Breast epithelium (tissue), 4 donors: ENCODE results near the gene MDK. TPM values are rescaled to one million over a fixed set of nuclear protein-coding genes. Genes with fewer than 3 reads are reported as not detected.

Source experiments
- DNase-seq, 2 donors: peaks; one replicate each; pipeline ENCODE4 v3.0.0-alpha.2; 2019; ENCODE audit warnings: low spot score in 2 of 2
- H3K27ac ChIP-seq, 2 donors: fragments of 200-600 bp; sonication (generic) in 1 of 2; one replicate each; pipeline ENCODE4 v1.5.1; 2016 to 2019; ENCODE audit warnings: mild to moderate bottlenecking in 1 of 2
- H3K27me3 ChIP-seq, 2 donors: fragments of 200-600 bp; sonication (generic) in 1 of 2; one replicate each; pipeline versions ENCODE4 v1.5.1 to v1.6.0; 2017 to 2019; ENCODE audit warnings: control low read depth in 1 of 2, mild to moderate bottlenecking in 1 of 2
- H3K36me3 ChIP-seq: fragments of 200-600 bp; one replicate; pipeline ENCODE4 v1.5.1; 2019
- H3K4me1 ChIP-seq, 2 donors: fragments of 200-600 bp; sonication (generic); one replicate each; pipeline ENCODE4 v1.5.1; 2016 to 2019; ENCODE audit warnings: control low read depth in 1 of 2
- H3K4me3 ChIP-seq, 3 donors: fragments of 200-600 bp; sonication (generic); 1 replicate in 2 of 3; 2 replicates in 1 of 3; pipeline ENCODE4 v1.5.1; 2016 to 2019; ENCODE audit warnings: mild to moderate bottlenecking in 3 of 3, moderate library complexity in 2 of 3
- H3K9me3 ChIP-seq, 2 donors: fragments of 200-600 bp; sonication (generic) in 1 of 2; one replicate each; pipeline ENCODE4 v1.5.1; 2016 to 2019; ENCODE audit warnings: control low read depth in 1 of 2
- POLR2A ChIP-seq: fragments of 450-650 bp; IDR thresholded peaks from one replicate; pipeline ENCODE4 v1.6.1; 2016; ENCODE audit warnings: antibody characterized with exemption, mild to moderate bottlenecking, moderate library complexity
- POLR2AphosphoS5 ChIP-seq, 3 donors: sonication (generic); formaldehyde crosslinking; IDR thresholded peaks; one replicate each; pipeline ENCODE4 v1.6.1; 2017; ENCODE audit warnings: antibody characterized with exemption in 3 of 3
- intact Hi-C: fragments of 100-400 bp; cut with DNase I; formaldehyde crosslinking; loops from one replicate; pipeline ENCODE4 v1.15.1; 2023; ENCODE audit warnings: low total_unique reads
- total RNA-seq, 3 donors: library from RNA; depleted of rRNA; stranded (reverse); fragments of >200 nt; gene quantifications; one replicate each; pipeline ENCODE4 v1.1.0, GENCODE V29; 2016
- TF ChIP-seq, protein P1 (sequence below), 3 donors: fragments of 450-650 bp; IDR thresholded peaks; one replicate each; pipeline ENCODE4 v1.5.1; 2016 to 2017; ENCODE audit warnings: antibody characterized with exemption in 3 of 3, mild to moderate bottlenecking in 3 of 3, moderate library complexity in 3 of 3

Gene MDK
- total RNA-seq, 3 donors from 2014 or later, result 20.5 to 115 (median 54.7) TPM

DNA sequence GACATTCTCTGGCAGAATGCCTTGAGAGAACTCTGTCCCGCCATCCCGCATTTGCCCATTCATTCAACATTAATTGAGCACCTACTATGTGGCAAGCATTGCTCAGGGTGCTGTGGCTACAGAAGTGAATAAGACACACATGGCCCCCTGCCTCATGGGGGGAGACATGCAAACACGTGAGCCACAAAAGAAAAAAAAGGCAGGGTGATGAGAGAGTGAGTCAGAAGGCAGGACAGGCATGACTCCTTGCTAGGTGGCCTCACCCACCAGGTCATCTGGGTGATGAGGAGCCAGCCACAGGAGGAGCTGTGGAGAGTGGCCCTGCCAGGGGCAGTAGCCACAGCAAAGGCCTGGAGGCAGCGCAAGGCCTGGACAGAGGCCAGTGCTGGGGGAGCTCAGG is 5.2 kb downstream of the MDK start:
- DNase-seq, result no peak
- Histone ChIP-seq H3K27ac (no peak overlapping the region), H3K9me3 (no peaks in the 10 kb centered on the region), H3K4me3 (no peak overlapping the region), H3K36me3 (no peaks in the 10 kb centered on the region), H3K4me1 (peaks cover 20% of the 10 kb centered on the region in 2 donors), H3K27me3 (peaks cover 22 to 41% of the 10 kb centered on the region in 2 donors)
- TF ChIP-seq POLR2AphosphoS5 (IDR thresholded peaks at IDR 0.05), result no peak
- TF ChIP-seq, protein P1, sequence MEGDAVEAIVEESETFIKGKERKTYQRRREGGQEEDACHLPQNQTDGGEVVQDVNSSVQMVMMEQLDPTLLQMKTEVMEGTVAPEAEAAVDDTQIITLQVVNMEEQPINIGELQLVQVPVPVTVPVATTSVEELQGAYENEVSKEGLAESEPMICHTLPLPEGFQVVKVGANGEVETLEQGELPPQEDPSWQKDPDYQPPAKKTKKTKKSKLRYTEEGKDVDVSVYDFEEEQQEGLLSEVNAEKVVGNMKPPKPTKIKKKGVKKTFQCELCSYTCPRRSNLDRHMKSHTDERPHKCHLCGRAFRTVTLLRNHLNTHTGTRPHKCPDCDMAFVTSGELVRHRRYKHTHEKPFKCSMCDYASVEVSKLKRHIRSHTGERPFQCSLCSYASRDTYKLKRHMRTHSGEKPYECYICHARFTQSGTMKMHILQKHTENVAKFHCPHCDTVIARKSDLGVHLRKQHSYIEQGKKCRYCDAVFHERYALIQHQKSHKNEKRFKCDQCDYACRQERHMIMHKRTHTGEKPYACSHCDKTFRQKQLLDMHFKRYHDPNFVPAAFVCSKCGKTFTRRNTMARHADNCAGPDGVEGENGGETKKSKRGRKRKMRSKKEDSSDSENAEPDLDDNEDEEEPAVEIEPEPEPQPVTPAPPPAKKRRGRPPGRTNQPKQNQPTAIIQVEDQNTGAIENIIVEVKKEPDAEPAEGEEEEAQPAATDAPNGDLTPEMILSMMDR (IDR thresholded peaks at IDR 0.05), result no peak
- intact Hi-C loops, result loop anchor here (10.0 kb wide), 1 partner anchor 148 kb away; no protein-coding TSS in a partner anchor

GRCh38 chr11:46387456-46387855 is 6.0 kb downstream of the MDK start:
- H3K4me3 ChIP-seq, result no peak overlapping the region
- peaks cover 22 to 26% of the 10 kb centered on the region in 2 donors for H3K4me1 ChIP-seq
- no peaks in the 10 kb centered on the region for H3K36me3 ChIP-seq
- DNase-seq, result no peak
- no peak overlapping the region for H3K27ac ChIP-seq
- intact Hi-C loops, result loop anchor here (10.0 kb wide), 1 partner anchor 147 kb away; no protein-coding TSS in a partner anchor
- H3K9me3 ChIP-seq, result no peaks in the 10 kb centered on the region
- TF ChIP-seq, protein P1 (IDR thresholded peaks at IDR 0.05), result no peak
- TF ChIP-seq POLR2A, result no peak
- TF ChIP-seq POLR2AphosphoS5 (IDR thresholded peaks at IDR 0.05), result no peak
- H3K27me3 ChIP-seq, result peaks cover 22 to 47% of the 10 kb centered on the region in 2 donors

GRCh38 chr11:46387919-46388618 is 6.6 kb downstream of the MDK start:
- intact Hi-C loops, result loop anchor here (10.0 kb wide), 1 partner anchor 147 kb away; no protein-coding TSS in a partner anchor
- Histone ChIP-seq H3K36me3 (no peaks in the 10 kb centered on the region), H3K27ac (no peak overlapping the region), H3K4me3 (no peak overlapping the region), H3K4me1 (peaks cover 20 to 29% of the 10 kb centered on the region in 2 donors), H3K9me3 (no peaks in the 10 kb centered on the region), H3K27me3 (peaks cover 22 to 47% of the 10 kb centered on the region in 2 donors)
- TF ChIP-seq POLR2AphosphoS5 (IDR thresholded peaks at IDR 0.05), result no peak
- TF ChIP-seq POLR2A, result no peak
- TF ChIP-seq, protein P1 (IDR thresholded peaks at IDR 0.05), result no peak
- DNase-seq, result no peak

DNA sequence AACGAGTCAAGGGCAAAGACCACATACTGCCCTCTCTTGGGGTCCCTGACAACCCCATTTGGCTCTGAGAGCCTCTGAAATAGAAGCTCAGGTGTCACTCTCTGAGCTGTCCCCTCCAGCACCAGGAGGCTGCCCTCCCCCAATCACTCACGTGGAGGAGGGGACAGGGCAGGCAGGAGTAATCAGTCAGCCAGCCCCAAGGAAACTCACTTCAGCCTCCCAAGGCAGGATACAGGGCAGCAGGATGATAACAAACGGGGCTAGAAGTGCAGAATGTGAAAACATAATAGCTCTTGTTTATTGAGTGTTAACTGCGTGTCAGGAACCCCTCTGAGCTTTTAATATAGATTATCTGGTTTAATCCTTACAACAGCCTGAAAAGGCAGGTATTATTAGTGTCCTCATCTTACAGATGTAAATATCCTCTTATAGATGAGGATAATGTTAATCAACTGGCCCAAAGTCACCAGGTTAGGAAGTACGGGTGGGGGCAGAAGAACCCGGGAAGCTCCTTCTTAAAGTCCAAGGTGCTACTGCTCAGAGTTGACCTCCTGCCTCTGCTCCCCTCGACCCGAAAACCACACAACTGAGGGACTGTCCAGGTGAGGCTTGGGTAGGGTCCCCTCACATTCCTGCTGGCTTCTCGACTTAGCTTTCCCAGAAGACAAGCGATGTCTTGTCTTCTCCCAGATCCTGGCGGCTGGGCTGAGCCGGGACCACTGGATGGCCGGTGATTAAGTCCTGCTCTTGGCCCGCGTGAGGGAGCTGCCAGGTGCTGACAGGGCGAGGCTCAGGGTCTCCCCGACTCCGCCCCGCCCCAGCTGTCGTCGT is 7.4 kb downstream of the MDK start:
- TF ChIP-seq, protein P1 (IDR thresholded peaks at IDR 0.05), result no peak
- TF ChIP-seq POLR2AphosphoS5 (IDR thresholded peaks at IDR 0.05) (no peak), POLR2A (no peak)
- H3K4me3 ChIP-seq, result peak overlapping the region in 2 of 3 donors; percentile 46 to 73
- no peaks in the 10 kb centered on the region for H3K36me3 ChIP-seq
- no peak for DNase-seq
- H3K4me1 ChIP-seq, result peaks cover 20 to 29% of the 10 kb centered on the region in 2 donors
- intact Hi-C loops, result loop anchor here (10.0 kb wide), 1 partner anchor 146 kb away; no protein-coding TSS in a partner anchor
- no peaks in the 10 kb centered on the region for H3K9me3 ChIP-seq
- H3K27ac ChIP-seq, result no peak overlapping the region
- peaks cover 22 to 47% of the 10 kb centered on the region in 2 donors for H3K27me3 ChIP-seq
